Thyroid gland (tissue), 4 donors: Measurements from ENCODE around the gene ITCH.

Experiments
- CTCF ChIP-seq, 6 experiments: fragments of 200-600 bp in 3 of 6; fragments of 450-650 bp in 3 of 6; sonication (generic) in 3 of 6; IDR thresholded peaks; one replicate each; pipeline ENCODE4 v1.5.1; 2016 to 2019; ENCODE audit warnings: antibody characterized with exemption in 6 of 6, mild to moderate bottlenecking in 2 of 6, inconsistent platforms in 1 of 6, moderate library complexity in 1 of 6
- POLR2A ChIP-seq, 2 donors: fragments of 450-650 bp; IDR thresholded peaks; one replicate each; pipeline ENCODE4 v1.6.1; 2017; ENCODE audit warnings: antibody characterized with exemption in 2 of 2, mild to moderate bottlenecking in 2 of 2, moderate library complexity in 1 of 2

GRCh38 chr20:34529742-34530141, 166.7 kb downstream of the ITCH start:
- TF ChIP-seq CTCF (IDR thresholded peaks at IDR 0.05) (no peak), POLR2A (IDR thresholded peaks at IDR 0.05) (no peak)
